Upper lobe of left lung (tissue), 6 donors: ENCODE results near the gene SPATA24. TPM values are rescaled to one million over a fixed set of nuclear protein-coding genes. Genes with fewer than 3 reads are reported as not detected.

Experiments used
- ATAC-seq, 2 donors: fragments of 200-7000 bp; cut with Tn5 transposase; one replicate each; pipeline ENCODE4 v1.9.1; 2022; ENCODE audit warnings: mild to moderate bottlenecking in 2 of 2, moderate library complexity in 2 of 2; ENCODE audit not compliant: low FRiP score in 2 of 2
- DNase-seq, 2 donors: peaks; one replicate each; pipeline ENCODE4 v3.0.0-alpha.2; 2019 to 2020
- H3K27ac ChIP-seq, 4 donors: fragments of 200-600 bp; sonication (generic); one replicate each; pipeline ENCODE4 v1.5.1; 2016 to 2019
- H3K27me3 ChIP-seq, 4 donors: fragments of 200-600 bp; sonication (generic); one replicate each; pipeline ENCODE4 v1.5.1; 2017 to 2019
- H3K36me3 ChIP-seq, 4 donors: fragments of 200-600 bp; sonication (generic); one replicate each; pipeline ENCODE4 v1.5.1; 2016 to 2019
- H3K4me1 ChIP-seq, 4 donors: fragments of 200-600 bp; sonication (generic); one replicate each; pipeline ENCODE4 v1.5.1; 2018 to 2019
- H3K4me3 ChIP-seq, 4 donors: fragments of 200-600 bp; sonication (generic); one replicate each; pipeline ENCODE4 v1.5.1; 2017 to 2019; ENCODE audit warnings: mild to moderate bottlenecking in 2 of 4, moderate library complexity in 1 of 4
- H3K9me3 ChIP-seq, 4 donors: fragments of 200-600 bp; sonication (generic); one replicate each; pipeline ENCODE4 v1.5.1; 2018 to 2019
- EP300 ChIP-seq, 4 donors: sonication (generic); formaldehyde crosslinking; IDR thresholded peaks; one replicate each; pipeline ENCODE4 v1.5.1; 2017; ENCODE audit warnings: antibody characterized with exemption in 4 of 4, control low read depth in 2 of 4
- POLR2A ChIP-seq, 4 donors: fragments of 450-650 bp; IDR thresholded peaks; one replicate each; pipeline ENCODE4 v1.5.1; 2016 to 2017; ENCODE audit warnings: antibody characterized with exemption in 4 of 4, mild to moderate bottlenecking in 2 of 4
- POLR2AphosphoS5 ChIP-seq, 2 donors: sonication (generic); formaldehyde crosslinking; IDR thresholded peaks; one replicate each; pipeline ENCODE4 v1.5.1; 2017; ENCODE audit warnings: antibody characterized with exemption in 2 of 2
- WGBS, 2 donors: methylation state at CpG; one replicate each; pipeline ENCODE4 v1.1.5; 2017 to 2018; 5-methylcytosine and 5-hydroxymethylcytosine counted together
- total RNA-seq, 6 donors: library from RNA; depleted of rRNA in 4 of 6; stranded (reverse); fragments of >200 nt in 4 of 6; gene quantifications; one replicate each; pipeline versions ENCODE4 v1.1.0 to v1.2.1, GENCODE V29; 2016 to 2021
- TF ChIP-seq, protein P1 (sequence below), 6 experiments: fragments of 450-650 bp in 4 of 6; fragments of 200-600 bp in 2 of 6; sonication (generic) in 2 of 6; IDR thresholded peaks; one replicate each; pipeline ENCODE4 v1.5.1; 2016 to 2019; ENCODE audit warnings: antibody characterized with exemption in 6 of 6
- donor health status: DM: no; HTN: no; CAD: no; lungs with moderate emphysema.
- donor health status: DM: no; HTN: yes; CAD: no; lungs with severe emphysema.

The SPATA24 gene
- total RNA-seq, 6 donors from 2014 or later: 2.9 to 6.3 (median 4.8) TPM; not detected in 1

DNA sequence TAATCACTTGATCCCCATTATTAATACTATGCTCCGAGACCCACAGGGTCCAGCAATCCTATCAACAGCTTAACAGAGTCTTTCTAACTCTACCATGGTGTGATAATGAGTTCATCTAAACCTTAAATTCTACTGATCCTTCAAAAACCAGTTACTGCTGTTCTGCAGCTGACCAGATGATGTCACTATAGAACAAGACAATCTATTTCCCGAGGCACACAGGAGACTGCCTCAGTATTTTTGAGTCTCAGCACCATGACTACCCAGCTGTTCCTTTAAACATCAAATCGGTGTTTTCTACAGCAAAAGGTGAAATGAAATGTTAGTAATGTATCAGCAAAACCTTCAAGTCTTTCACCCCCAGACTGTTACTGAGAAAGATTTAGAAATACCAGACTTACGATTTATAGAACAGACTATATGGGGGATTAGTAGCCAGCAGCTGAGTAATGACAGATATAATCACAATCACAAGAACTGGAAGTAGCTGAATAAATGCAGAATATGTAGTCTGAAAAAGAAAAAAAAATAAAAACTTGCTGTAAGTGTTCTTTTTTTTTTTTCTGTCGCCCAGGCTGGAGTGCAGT, 18.5 kb upstream of the SPATA24 start:
- DNase-seq: peak in 1 of 2 donors; percentile 28
- H3K4me1 ChIP-seq: peaks cover 3 to 13% (median 9%) of the 10 kb centered on the region in 4 donors
- no peaks in the 10 kb centered on the region for H3K27me3 ChIP-seq
- H3K4me3 ChIP-seq: no peak overlapping the region
- WGBS, 2 donors: 42 to 44% methylated on average over 5 of the region's 5 CpGs
- peak; percentile 67 to 91 for ATAC-seq
- no peaks in the 10 kb centered on the region for H3K9me3 ChIP-seq
- no peak for TF ChIP-seq POLR2AphosphoS5 (IDR thresholded peaks at IDR 0.05)
- TF ChIP-seq, protein P1, sequence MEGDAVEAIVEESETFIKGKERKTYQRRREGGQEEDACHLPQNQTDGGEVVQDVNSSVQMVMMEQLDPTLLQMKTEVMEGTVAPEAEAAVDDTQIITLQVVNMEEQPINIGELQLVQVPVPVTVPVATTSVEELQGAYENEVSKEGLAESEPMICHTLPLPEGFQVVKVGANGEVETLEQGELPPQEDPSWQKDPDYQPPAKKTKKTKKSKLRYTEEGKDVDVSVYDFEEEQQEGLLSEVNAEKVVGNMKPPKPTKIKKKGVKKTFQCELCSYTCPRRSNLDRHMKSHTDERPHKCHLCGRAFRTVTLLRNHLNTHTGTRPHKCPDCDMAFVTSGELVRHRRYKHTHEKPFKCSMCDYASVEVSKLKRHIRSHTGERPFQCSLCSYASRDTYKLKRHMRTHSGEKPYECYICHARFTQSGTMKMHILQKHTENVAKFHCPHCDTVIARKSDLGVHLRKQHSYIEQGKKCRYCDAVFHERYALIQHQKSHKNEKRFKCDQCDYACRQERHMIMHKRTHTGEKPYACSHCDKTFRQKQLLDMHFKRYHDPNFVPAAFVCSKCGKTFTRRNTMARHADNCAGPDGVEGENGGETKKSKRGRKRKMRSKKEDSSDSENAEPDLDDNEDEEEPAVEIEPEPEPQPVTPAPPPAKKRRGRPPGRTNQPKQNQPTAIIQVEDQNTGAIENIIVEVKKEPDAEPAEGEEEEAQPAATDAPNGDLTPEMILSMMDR (IDR thresholded peaks at IDR 0.05): peak; percentile 67 to 89 (median 85)
- H3K27ac ChIP-seq: no peak overlapping the region
- peaks cover 0 to 77% (median 33%) of the 10 kb centered on the region in 4 donors for H3K36me3 ChIP-seq

DNA sequence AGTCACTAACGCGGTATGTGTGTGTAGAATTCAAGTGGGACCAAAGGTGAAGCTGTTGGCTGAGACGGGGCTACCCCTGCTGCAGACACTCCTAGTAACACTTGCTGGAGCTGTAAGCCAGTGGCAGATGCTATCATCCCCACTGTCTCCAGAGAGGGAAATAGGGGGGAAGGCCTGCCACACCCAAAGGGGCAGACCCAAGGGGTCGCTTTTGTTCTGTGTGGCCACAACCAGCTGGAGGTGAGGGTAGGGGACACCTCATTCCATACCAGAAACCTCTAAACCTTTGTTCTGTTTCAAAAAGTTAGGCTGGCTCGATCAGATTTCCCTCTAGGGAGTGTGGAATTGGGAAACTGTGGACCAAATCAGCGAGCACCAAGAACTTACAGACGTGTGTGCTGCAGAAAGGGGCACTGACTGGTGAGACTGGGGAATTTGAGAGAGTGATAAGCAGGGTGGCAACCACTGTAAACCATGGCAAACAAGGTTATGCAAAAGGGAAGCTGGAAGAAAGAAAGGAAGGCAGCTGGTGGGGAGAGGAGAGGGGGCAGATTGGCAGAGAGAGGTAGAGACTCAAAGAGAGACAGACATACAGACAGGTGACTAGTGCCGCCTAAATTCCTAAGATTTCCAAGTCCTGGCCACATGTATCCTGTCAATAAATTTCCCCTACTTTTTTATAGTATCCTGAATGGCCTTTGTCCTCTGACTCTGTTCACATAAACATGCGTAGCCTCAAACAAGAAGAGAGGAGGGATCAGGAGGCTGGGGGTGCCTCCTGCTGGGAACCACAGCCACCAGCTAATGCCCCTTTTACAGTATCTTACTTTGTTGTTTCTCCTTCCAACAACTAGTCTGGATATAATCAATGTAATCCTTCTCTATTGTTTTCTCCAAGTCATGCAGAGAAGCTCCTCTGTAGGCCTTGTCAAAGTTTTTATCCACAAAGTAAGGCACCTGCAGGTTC, 15.6 kb upstream of the SPATA24 start:
- no peaks in the 10 kb centered on the region for H3K9me3 ChIP-seq
- H3K27me3 ChIP-seq: no peaks in the 10 kb centered on the region
- no peak for DNase-seq
- peak overlapping the region in 1 of 4 donors; percentile 58 for H3K27ac ChIP-seq
- H3K36me3 ChIP-seq: peaks cover 0 to 49% (median 19%) of the 10 kb centered on the region in 4 donors
- peaks cover 11 to 21% (median 17%) of the 10 kb centered on the region in 4 donors for H3K4me1 ChIP-seq
- 72 to 74% methylated on average over 9 of the region's 9 CpGs for WGBS, 2 donors
- TF ChIP-seq, protein P1 (IDR thresholded peaks at IDR 0.05): no peak
- no peak for TF ChIP-seq POLR2A (IDR thresholded peaks at IDR 0.05)
- ATAC-seq: no peak
- H3K4me3 ChIP-seq: no peak overlapping the region

DNA sequence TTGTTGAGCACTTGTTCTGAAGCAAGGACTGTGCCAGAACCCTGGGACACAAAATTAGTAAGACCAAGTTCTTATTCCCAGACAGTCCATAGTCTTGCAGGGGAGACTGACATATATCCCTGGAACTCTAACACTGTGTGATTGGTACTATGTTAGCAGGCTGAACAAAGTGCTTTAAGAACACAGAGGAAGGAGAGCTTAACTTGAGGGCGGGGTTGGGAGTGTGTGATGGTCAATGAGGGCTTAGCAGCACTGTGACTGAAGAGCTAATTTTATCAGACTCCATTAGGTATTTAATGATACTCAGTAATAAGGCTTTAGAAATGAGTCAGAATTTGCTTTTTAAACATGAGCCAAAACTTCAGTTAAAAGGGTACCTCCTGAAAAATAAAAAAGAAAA, 14.9 kb upstream of the SPATA24 start:
- DNase-seq (no peak), ATAC-seq (no peak)
- Histone ChIP-seq H3K4me1 (peaks cover 11 to 21% (median 17%) of the 10 kb centered on the region in 4 donors), H3K36me3 (peaks cover 0 to 44% (median 14%) of the 10 kb centered on the region in 4 donors), H3K27me3 (no peaks in the 10 kb centered on the region), H3K9me3 (no peaks in the 10 kb centered on the region), H3K27ac (peak overlapping the region in 2 of 4 donors; percentile 56 to 58), H3K4me3 (no peak overlapping the region)
- 82 to 85% methylated on average over 1 of the region's 1 CpG for WGBS, 2 donors
- TF ChIP-seq POLR2AphosphoS5 (IDR thresholded peaks at IDR 0.05): no peak

DNA sequence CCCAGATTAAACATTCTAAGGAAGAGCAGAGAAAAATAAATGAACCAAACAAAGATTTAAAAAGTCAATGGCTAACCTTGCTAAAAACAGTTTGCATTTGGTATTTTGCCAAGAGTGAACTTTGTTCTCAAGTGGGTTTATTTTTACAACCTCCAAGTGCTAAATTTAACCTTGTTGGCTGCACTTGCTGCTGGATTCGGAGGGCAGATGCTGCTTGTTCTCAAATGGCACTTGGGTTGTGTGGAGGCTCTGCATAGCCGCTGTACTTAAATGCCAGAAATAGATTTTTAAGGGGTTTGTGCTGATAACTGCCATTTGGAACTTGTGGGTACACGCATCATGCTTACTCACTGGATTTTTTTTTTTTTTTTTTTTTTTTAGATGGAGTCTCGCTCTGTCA, 13.3 kb upstream of the SPATA24 start:
- Histone ChIP-seq H3K4me1 (peaks cover 11 to 21% (median 17%) of the 10 kb centered on the region in 4 donors), H3K27me3 (no peaks in the 10 kb centered on the region), H3K4me3 (no peak overlapping the region), H3K9me3 (no peaks in the 10 kb centered on the region), H3K27ac (peak overlapping the region in 1 of 4 donors; percentile 16), H3K36me3 (peaks cover 0 to 56% (median 12%) of the 10 kb centered on the region in 4 donors)
- DNase-seq: no peak
- TF ChIP-seq, protein P1 (IDR thresholded peaks at IDR 0.05): no peak
- 39 to 43% methylated on average over 4 of the region's 4 CpGs for WGBS, 2 donors
- no peak for ATAC-seq

DNA sequence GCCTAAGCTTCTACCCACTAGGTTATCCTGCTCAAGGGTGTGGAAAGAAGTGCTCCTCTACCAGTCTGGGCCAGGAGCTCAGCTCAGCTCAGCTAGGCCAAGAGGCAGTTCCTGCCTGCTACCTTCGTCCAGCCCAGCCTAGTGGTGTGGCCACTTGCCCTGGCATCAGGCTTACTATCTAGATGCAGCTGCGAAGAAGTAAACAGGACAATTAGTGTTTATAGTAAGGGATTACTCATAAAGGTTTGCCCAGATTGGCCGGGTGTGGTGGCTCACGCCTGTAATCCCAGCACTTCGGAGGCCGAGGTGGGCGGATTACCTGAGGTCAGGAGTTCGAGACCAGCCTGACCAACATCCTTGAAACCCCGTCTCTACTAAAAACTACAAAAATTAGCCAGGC, 12.8 kb upstream of the SPATA24 start:
- no peak for ATAC-seq
- TF ChIP-seq POLR2A (IDR thresholded peaks at IDR 0.05): no peak
- TF ChIP-seq, protein P1 (IDR thresholded peaks at IDR 0.05): no peak
- no peak for TF ChIP-seq EP300 (IDR thresholded peaks at IDR 0.05)
- no peak for TF ChIP-seq POLR2AphosphoS5 (IDR thresholded peaks at IDR 0.05)
- Histone ChIP-seq H3K9me3 (no peaks in the 10 kb centered on the region), H3K36me3 (peaks cover 0 to 59% (median 13%) of the 10 kb centered on the region in 4 donors), H3K27me3 (no peaks in the 10 kb centered on the region), H3K27ac (peak overlapping the region in 1 of 4 donors; percentile 16), H3K4me1 (peaks cover 11 to 21% (median 17%) of the 10 kb centered on the region in 4 donors), H3K4me3 (no peak overlapping the region)
- DNase-seq: no peak
- WGBS, 2 donors: 82 to 92% methylated on average over 8 to 9 of the region's 9 CpGs
